Tibial nerve (tissue), 4 donors: Measurements from ENCODE around the gene IL1F10.

ENCODE experiments used
- CTCF ChIP-seq, 5 experiments: fragments of 200-600 bp in 3 of 5; fragments of 450-650 bp in 2 of 5; sonication (generic) in 3 of 5; IDR thresholded peaks; one replicate each; pipeline ENCODE4 v1.5.1; 2016 to 2019; ENCODE audit warnings: antibody characterized with exemption in 5 of 5, mild to moderate bottlenecking in 3 of 5, moderate library complexity in 2 of 5
- EP300 ChIP-seq, 2 donors: sonication (generic); formaldehyde crosslinking; IDR thresholded peaks; one replicate each; pipeline ENCODE4 v1.6.1; 2017; ENCODE audit warnings: antibody characterized with exemption in 2 of 2, mild to moderate bottlenecking in 1 of 2
- POLR2A ChIP-seq, 2 donors: fragments of 450-650 bp; IDR thresholded peaks; one replicate each; pipeline ENCODE4 v1.6.1; 2017; ENCODE audit warnings: antibody characterized with exemption in 2 of 2, mild to moderate bottlenecking in 2 of 2, moderate library complexity in 2 of 2

DNA sequence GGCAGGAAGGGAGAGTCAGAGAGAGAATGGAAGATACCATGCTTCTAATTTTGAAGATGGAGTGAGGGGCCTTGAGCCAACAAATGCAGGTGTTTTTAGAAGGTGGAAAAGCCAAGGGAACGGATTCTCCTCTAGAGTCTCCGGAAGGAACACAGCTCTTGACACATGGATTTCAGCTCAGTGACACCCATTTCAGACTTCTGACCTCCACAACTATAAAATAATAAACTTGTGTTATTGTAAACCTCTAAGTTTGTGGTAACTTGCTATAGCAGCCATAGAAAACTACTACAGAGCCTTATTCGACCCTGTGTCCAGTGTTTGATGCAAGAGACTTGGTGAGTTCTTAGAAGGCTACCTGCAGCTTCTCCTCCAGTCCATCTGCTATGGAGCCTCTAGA lies 7.8 kb downstream of the IL1F10 start:
- TF ChIP-seq POLR2A (IDR thresholded peaks at IDR 0.05) (no peak), CTCF (IDR thresholded peaks at IDR 0.05) (no peak), EP300 (IDR thresholded peaks at IDR 0.05) (no peak)
